HCT116 (cell line): Measurements from ENCODE around the gene NCOA1. TPM values are rescaled to one million over a fixed set of nuclear protein-coding genes. Genes with fewer than 3 reads are reported as not detected.

Experiments
- ATAC-seq: fragments of 200-7000 bp; cut with Tn5 transposase; 2 replicates; pipeline ENCODE4 v1.9.1; 2020; ENCODE audit warnings: mild to moderate bottlenecking, moderate library complexity
- BruUV-seq: library from RNA; stranded (reverse); fragments of 400-500 nt; replicated peaks from 2 replicates; lab custom pipeline; 2021; lab: Mats Ljungman, UMichigan
- CTCF ChIA-PET: fragments of 300-600 bp; sonication (Branson Sonifier 250); formaldehyde crosslinking; loops from one replicate; lab custom pipeline; 2021; ENCODE audit warnings: antibody characterized with exemption; lab: Charles Lee
- POLR2A ChIA-PET: fragments of 300-600, 350-600 bp; sonication (Branson Sonifier 250); formaldehyde crosslinking; loops from one replicate; lab custom pipeline; 2021; ENCODE audit warnings: antibody characterized with exemption; lab: Charles Lee
- RAD21 ChIA-PET, 2 experiments: fragments of 300-600 bp; sonication (Branson Sonifier 250); formaldehyde crosslinking; loops; one replicate each; lab custom pipeline; 2023; ENCODE audit warnings: low total read pairs in 2 of 2; ENCODE audit not compliant: uncharacterized antibody in 2 of 2, unreplicated experiment in 2 of 2, low non-redundant PET in 1 of 2; lab: Charles Lee
- DNase-seq: peaks from one replicate; pipeline ENCODE4 v3.0.0-alpha.2; 2010; ENCODE audit warnings: low read depth, low spot score
- H2AFZ ChIP-seq: fragments of 200-600 bp; shearing (Covaris generic), sonication (generic); 2 replicates; pipeline ENCODE4 v1.6.1; 2017; ENCODE audit warnings: low read depth, mixed run types, mixed read lengths, antibody characterized with exemption, low read length; ENCODE audit not compliant: poor library complexity, severe bottlenecking
- H3K27ac ChIP-seq: 2 replicates; pipeline ENCODE4 v1.5.1; 2012; ENCODE audit warnings: low read depth, low read length
- H3K27me3 ChIP-seq: fragments of 200-600 bp; sonication (generic); 2 replicates; pipeline ENCODE4 v1.6.1; 2016; ENCODE audit warnings: mixed run types, low read length, mixed read lengths; ENCODE audit not compliant: insufficient read depth
- H3K36me3 ChIP-seq, 2 experiments: fragments of 200-500 bp in 1 of 2; fragments of 200-600 bp in 1 of 2; sonication (Bioruptor generic) in 1 of 2; sonication (generic) in 1 of 2; 2 replicates each; pipeline versions ENCODE4 v1.5.1 to v1.6.1; 2014 to 2016; ENCODE audit warnings: low read length in 2 of 2, inconsistent platforms in 1 of 2, mixed read lengths in 1 of 2, mixed run types in 1 of 2; ENCODE audit not compliant: insufficient read depth in 2 of 2, control insufficient read depth in 1 of 2
- H3K4me1 ChIP-seq, 2 experiments: fragments of 200-600 bp in 1 of 2; sonication (generic) in 1 of 2; 2 replicates each; pipeline versions ENCODE4 v1.5.1 to v1.6.1; 2012 to 2017; ENCODE audit warnings: low read length in 2 of 2, inconsistent platforms in 1 of 2, mild to moderate bottlenecking in 1 of 2, mixed read lengths in 1 of 2, mixed run types in 1 of 2, moderate library complexity in 1 of 2; ENCODE audit not compliant: insufficient read depth in 2 of 2, control insufficient read depth in 1 of 2
- H3K4me2 ChIP-seq: fragments of 200-600 bp; sonication (generic); 2 replicates; pipeline ENCODE4 v1.6.1; 2017; ENCODE audit warnings: mixed run types, low read length, mixed read lengths
- H3K4me3 ChIP-seq, 2 experiments: fragments of 200-600 bp in 1 of 2; sonication (generic) in 1 of 2; replicated peaks in 1 of 2; 2 replicates each; pipeline ENCODE4 v1.5.1; 2011 to 2016; ENCODE audit warnings: low read length in 2 of 2, control low read depth in 1 of 2, low read depth in 1 of 2, mild to moderate bottlenecking in 1 of 2, mixed read lengths in 1 of 2, mixed run types in 1 of 2
- H3K79me2 ChIP-seq: fragments of 200-600 bp; sonication (generic); 2 replicates; pipeline ENCODE4 v1.6.1; 2017; ENCODE audit warnings: mild to moderate bottlenecking, mixed run types, low read length, moderate library complexity, mixed read lengths; ENCODE audit not compliant: insufficient read depth
- H3K9ac ChIP-seq: fragments of 200-600 bp; sonication (generic); 2 replicates; pipeline ENCODE4 v1.6.1; 2016; ENCODE audit warnings: low read length, mixed read lengths
- H3K9me2 ChIP-seq: fragments of 200-600 bp; sonication (generic), shearing (Covaris generic); 2 replicates; pipeline ENCODE4 v1.6.1; 2017; ENCODE audit warnings: mixed run types, mild to moderate bottlenecking, moderate library complexity; ENCODE audit not compliant: insufficient read depth
- H3K9me3 ChIP-seq, 2 experiments: fragments of 200-500 bp in 1 of 2; fragments of 200-600 bp in 1 of 2; sonication (Bioruptor generic) in 1 of 2; sonication (generic) in 1 of 2; 2 replicates each; pipeline ENCODE4 v1.6.1; 2014 to 2017; ENCODE audit warnings: low read length in 2 of 2, mixed read lengths in 2 of 2, inconsistent platforms in 1 of 2, low read depth in 1 of 2, mild to moderate bottlenecking in 1 of 2, mixed run types in 1 of 2, moderate library complexity in 1 of 2; ENCODE audit not compliant: control insufficient read depth in 1 of 2, insufficient read depth in 1 of 2
- H4K20me1 ChIP-seq: fragments of 200-600 bp; sonication (generic), shearing (Covaris generic); 2 replicates; pipeline ENCODE4 v1.6.1; 2017; ENCODE audit warnings: mixed run types, mild to moderate bottlenecking, moderate library complexity; ENCODE audit not compliant: insufficient read depth
- ATF3 ChIP-seq: IDR thresholded peaks from 2 replicates; pipeline ENCODE4 v1.6.1; 2012
- CBX3 ChIP-seq: IDR thresholded peaks from 2 replicates; pipeline ENCODE4 v1.6.1; 2012; ENCODE audit warnings: low read depth
- CEBPB ChIP-seq: IDR thresholded peaks from 2 replicates; pipeline ENCODE4 v1.6.1; 2012; ENCODE audit warnings: low read depth
- EGR1 ChIP-seq: IDR thresholded peaks from 2 replicates; pipeline ENCODE4 v1.6.1; 2012; ENCODE audit warnings: low read depth
- ELF1 ChIP-seq: IDR thresholded peaks from 2 replicates; pipeline ENCODE4 v1.6.1; 2012; ENCODE audit warnings: low read depth, borderline replicate concordance
- JUND ChIP-seq: IDR thresholded peaks from 2 replicates; pipeline ENCODE4 v1.6.1; 2012
- RAD21 ChIP-seq: IDR thresholded peaks from 2 replicates; pipeline ENCODE4 v1.6.1; 2012; ENCODE audit warnings: low read depth, mild to moderate bottlenecking
- SIN3A ChIP-seq: IDR thresholded peaks from 2 replicates; pipeline ENCODE4 v1.6.1; 2012; ENCODE audit warnings: low read depth
- SP1 ChIP-seq: IDR thresholded peaks from 2 replicates; pipeline ENCODE4 v1.6.1; 2012; ENCODE audit warnings: low read depth
- TCF7L2 ChIP-seq: IDR thresholded peaks from 2 replicates; pipeline ENCODE4 v1.7.0; 2011; ENCODE audit warnings: borderline replicate concordance, inconsistent platforms; ENCODE audit not compliant: insufficient read depth, insufficient read length; ENCODE audit errors: extremely low read depth
- ZBTB33 ChIP-seq: IDR thresholded peaks from 2 replicates; pipeline ENCODE4 v1.6.1; 2011; ENCODE audit warnings: mild to moderate bottlenecking, low read length, moderate library complexity; ENCODE audit not compliant: insufficient replicate concordance; ENCODE audit errors: extremely low read depth
- ZNF274 ChIP-seq: fragments of 200-500 bp; sonication (Bioruptor generic); IDR thresholded peaks from 2 replicates; pipeline ENCODE4 v1.6.1; 2014; ENCODE audit warnings: mild to moderate bottlenecking, low read depth, low read length, inconsistent platforms
- intact Hi-C: fragments of 100-400 bp; cut with micrococcal nuclease; formaldehyde crosslinking; loops from 2 replicates; pipeline ENCODE4 v1.10.0; 2022
- total RNA-seq: library from RNA; stranded (reverse); gene quantifications from one replicate; pipeline ENCODE4 v1.2.1, GENCODE V29; 2021; ENCODE audit not compliant: unreplicated experiment

NCOA1 gene
- total RNA-seq, 1 experiment from 2014 or later: 10.4 TPM

GRCh38 chr2:24469148-24469650 is 21.9 kb upstream of the NCOA1 start:
- RAD21 ChIA-PET: no interaction called here
- Histone ChIP-seq H3K4me2 (no peak overlapping the region), H3K36me3 (no peaks in the 10 kb centered on the region), H4K20me1 (no peaks in the 10 kb centered on the region), H3K27ac (no peak overlapping the region), H3K27me3 (no peaks in the 10 kb centered on the region), H3K9me2 (no peaks in the 10 kb centered on the region), H3K79me2 (no peaks in the 10 kb centered on the region), H3K4me1 (0 out of 4 replicates have a peak, but pooled peaks cover 0 to 2% of the 10 kb centered on the region in 2 experiments), H3K4me3 (no peak overlapping the region), H2AFZ (no peak overlapping the region), H3K9ac (no peak overlapping the region), H3K9me3 (no peaks in the 10 kb centered on the region)
- no peak for DNase-seq
- ATAC-seq: no peak
- no TSS peak for BruUV-seq
- POLR2A ChIA-PET: no interaction called here
- intact Hi-C loops: no loop called here
- CTCF ChIA-PET: interaction anchor here (0.7 kb wide), 1 partner anchor 21 kb away, joined by 3 read pairs; no protein-coding TSS in a partner anchor
- TF ChIP-seq ATF3: no peak
- no peak for TF ChIP-seq ZNF274
- no peak for TF ChIP-seq RAD21
- TF ChIP-seq SP1: no peak
- no peak for TF ChIP-seq SIN3A
- no peak for TF ChIP-seq JUND
- TF ChIP-seq TCF7L2: no peak
- no peak for TF ChIP-seq CEBPB
- TF ChIP-seq EGR1: no peak
- no peak for TF ChIP-seq CBX3

GRCh38 chr2:24471662-24472061 is 19.4 kb upstream of the NCOA1 start:
- Histone ChIP-seq H3K4me3 (no peak overlapping the region), H4K20me1 (no peaks in the 10 kb centered on the region), H3K36me3 (no peaks in the 10 kb centered on the region), H3K4me1 (0 out of 4 replicates have a peak, but pooled peaks cover 0 to 2% of the 10 kb centered on the region in 2 experiments), H2AFZ (peak overlapping the region; percentile 80), H3K4me2 (no peak overlapping the region), H3K9me2 (no peaks in the 10 kb centered on the region), H3K27me3 (no peaks in the 10 kb centered on the region), H3K27ac (no peak overlapping the region), H3K79me2 (no peaks in the 10 kb centered on the region), H3K9ac (no peak overlapping the region), H3K9me3 (no peaks in the 10 kb centered on the region)
- ATAC-seq (peak; percentile 98), DNase-seq (no peak)
- TF ChIP-seq ELF1: peak; percentile 20; the same call in 1 of the 2 replicates
- no peak for TF ChIP-seq ZBTB33
- RAD21 ChIA-PET: no interaction called here
- CTCF ChIA-PET: no interaction called here
- BruUV-seq: no TSS peak
- intact Hi-C loops: no loop called here
- POLR2A ChIA-PET: no interaction called here
